GM21526 (cell line): Measurements from ENCODE around the gene ZSWIM5.
"Not testable (repeated sequence)": the region's sequence is repeated elsewhere in the genome, so short reads cannot be mapped to it uniquely, and the experiment has no call there.

Source experiments
- ATAC-seq: cut with Tn5 transposase; IDR thresholded peaks from one replicate; pipeline ENCODE4 v1.9.1; 2021; ENCODE audit warnings: moderate library complexity; ENCODE audit not compliant: unreplicated experiment, low FRiP score

Gene ZSWIM5

GRCh38 chr1:45205011-45205909 is 1.1 kb downstream of the ZSWIM5 start:
- no peak for ATAC-seq

GRCh38 chr1:45200906-45201500 is 5.4 kb downstream of the ZSWIM5 start:
- no peak for ATAC-seq

DNA sequence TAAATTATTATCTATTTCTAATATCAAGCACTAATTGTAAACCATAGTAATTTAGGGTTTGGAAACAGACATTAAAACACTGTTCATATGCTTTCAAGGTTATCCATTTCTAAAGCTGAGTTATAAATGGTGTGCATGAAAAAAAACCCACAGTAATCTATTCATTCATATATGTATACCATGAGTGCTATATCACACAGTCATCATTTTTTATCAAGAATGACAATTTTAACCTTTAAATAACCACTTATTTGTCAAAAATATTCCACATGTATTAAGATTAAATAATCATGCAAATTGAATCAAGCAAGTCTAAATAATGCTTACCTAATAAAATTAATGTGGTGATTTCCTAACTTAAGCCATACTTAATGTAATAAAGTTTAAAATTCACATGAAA is 6.0 kb downstream of the ZSWIM5 start:
- no peak for ATAC-seq

- no peak for ATAC-seq
These were observed 8.2 kb downstream of the ZSWIM5 start for GRCh38 chr1:45198185-45198584.

GRCh38 chr1:45196863-45197262 is 9.5 kb downstream of the ZSWIM5 start:
- no peak for ATAC-seq

DNA sequence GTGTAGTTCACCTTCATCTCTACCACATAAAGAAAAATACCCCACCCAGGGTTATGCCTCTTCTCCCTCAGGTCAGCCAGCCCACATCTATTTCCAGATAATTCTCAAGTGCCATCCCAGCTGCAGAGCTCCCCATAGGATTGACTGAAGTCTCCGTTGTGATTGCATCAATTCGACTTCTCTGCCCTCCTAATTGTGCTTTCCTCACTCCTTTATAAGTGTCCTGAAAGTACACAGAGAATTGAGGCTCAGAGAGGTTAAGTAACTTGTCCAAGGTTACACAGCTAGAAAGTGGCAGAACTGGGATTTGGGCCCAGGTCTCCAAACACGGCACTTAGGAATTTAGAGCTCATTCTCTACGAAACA is 15.0 kb downstream of the ZSWIM5 start:
- ATAC-seq: no peak

DNA sequence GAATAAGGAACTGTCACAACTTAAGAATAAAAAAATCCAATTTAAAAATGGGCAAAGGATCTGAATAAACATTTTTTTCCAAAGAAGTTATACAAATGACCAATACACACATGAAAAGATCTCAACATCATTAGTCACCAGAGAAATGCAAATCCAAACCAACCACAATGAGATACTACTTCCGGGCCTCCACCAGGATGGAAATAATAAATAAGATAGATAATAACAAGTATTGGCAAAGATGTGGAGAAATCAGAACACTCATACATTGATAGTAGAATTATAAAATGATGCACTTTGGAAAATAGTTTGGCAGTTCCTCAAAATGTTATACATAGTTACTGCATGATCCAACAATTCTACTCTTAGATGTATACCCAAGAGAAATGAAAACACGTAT is 18.7 kb downstream of the ZSWIM5 start:
- no peak for ATAC-seq

- ATAC-seq: not testable (repeated sequence)
These were observed 26.4 kb downstream of the ZSWIM5 start for GRCh38 chr1:45179918-45180519.

DNA sequence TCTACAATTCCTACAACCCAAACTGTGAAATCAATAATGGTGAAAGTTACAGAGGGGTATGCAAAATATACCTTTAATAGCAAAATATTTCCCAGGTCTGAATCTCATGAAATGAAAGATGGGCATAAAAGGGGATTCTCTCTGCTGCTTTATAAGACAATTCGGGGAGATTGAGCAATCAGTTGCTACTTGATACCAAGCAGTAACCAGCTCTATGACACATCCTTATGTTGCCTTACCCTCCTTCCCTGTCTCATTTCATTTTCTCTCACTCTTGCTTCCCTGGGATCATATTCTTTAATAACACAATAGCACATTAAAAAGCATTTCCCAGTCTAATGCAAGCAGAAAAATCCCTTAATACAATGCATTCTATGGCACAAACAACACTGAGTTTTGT is 29.0 kb downstream of the ZSWIM5 start:
- ATAC-seq: no peak

GRCh38 chr1:45172764-45173163 is 33.6 kb downstream of the ZSWIM5 start:
- ATAC-seq: no peak

DNA sequence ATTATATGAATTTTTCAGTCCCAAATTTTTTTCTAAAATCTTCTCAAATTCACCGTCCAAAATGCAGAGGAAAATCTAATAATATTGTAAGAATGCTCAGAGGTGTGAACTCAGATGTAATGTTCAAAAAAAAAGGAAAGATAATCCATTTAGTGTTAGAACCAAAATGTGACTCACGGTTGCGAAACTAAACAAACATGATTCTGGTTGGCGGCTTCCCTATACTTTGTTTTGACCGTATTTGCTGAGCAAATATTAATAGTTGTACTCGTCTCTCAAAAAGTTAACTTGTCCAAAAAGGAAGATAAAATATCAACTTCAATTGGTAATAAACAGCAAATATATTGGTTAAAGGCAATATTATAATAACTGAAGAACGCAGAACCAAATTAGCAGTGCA is 34.4 kb downstream of the ZSWIM5 start:
- ATAC-seq: no peak

GRCh38 chr1:45171575-45171974 is 34.8 kb downstream of the ZSWIM5 start:
- no peak for ATAC-seq

DNA sequence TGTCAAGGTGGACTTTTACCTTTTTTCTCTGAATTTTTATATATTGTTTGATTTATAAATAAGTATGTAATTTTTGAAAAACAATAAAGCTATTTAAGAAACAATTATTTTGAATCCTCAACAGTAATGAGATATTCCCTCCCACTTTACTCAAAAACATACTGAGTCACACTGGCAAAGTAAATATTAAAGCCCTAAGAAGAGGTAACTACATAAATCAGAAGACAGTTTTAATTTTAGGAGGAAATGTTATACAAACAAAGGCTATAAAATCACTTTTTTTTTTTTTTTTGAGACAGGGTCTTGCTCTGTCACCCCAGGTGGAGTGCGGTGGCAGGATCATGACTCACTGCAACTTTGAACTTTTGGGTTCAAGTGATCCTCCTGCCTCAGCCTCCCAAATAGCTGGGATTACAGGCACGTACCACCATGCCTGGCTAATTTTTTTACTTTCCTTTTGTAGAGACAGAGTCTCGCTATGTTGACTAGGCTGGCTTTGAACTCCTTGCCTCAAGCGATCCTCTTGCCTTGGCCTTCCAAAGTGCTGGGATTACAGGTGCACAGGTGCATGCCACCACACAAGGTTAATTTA is 36.2 kb downstream of the ZSWIM5 start:
- no peak for ATAC-seq

GRCh38 chr1:45167947-45168346 is 38.5 kb downstream of the ZSWIM5 start:
- not testable (repeated sequence) for ATAC-seq

DNA sequence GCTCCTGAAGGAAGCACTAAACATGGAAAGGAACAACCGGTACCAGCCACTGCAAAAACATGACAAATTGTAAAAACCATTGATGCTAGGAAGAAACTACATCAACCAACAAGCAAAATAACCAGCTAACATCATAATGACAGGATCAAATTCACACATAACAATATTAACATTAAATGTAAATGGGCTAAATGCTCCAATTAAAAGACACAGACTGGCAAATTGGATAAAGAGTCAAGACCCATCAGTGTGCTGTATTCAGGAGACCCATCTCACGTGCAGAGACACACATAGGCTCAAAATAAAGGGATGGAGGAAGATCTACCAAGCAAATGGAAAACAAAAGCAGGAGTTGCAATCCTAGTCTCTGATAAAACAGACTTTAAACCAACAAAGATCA is 42.1 kb downstream of the ZSWIM5 start:
- ATAC-seq: not testable (repeated sequence)

DNA sequence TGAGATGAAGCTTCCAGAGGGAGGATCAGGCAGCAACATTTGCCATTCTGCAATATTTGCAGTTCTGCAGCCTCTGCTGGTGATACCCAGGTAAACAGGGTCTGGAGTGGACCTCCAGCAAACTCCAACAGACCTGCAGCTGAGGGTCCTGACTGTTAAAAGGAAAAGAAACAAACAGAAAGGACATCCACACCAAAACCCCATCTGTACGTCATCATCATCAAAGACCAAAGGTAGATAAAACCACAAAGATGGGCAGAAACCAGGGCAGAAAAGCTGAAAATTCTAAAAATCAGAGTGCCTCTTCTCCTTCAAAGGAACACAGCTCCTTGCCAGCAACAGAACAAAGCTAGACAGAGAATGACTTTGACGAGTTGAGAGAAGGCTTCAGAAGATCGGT is 43.3 kb downstream of the ZSWIM5 start:
- ATAC-seq: not testable (repeated sequence)

- not testable (repeated sequence) for ATAC-seq
These were observed 44.1 kb downstream of the ZSWIM5 start for GRCh38 chr1:45162041-45163035.

DNA sequence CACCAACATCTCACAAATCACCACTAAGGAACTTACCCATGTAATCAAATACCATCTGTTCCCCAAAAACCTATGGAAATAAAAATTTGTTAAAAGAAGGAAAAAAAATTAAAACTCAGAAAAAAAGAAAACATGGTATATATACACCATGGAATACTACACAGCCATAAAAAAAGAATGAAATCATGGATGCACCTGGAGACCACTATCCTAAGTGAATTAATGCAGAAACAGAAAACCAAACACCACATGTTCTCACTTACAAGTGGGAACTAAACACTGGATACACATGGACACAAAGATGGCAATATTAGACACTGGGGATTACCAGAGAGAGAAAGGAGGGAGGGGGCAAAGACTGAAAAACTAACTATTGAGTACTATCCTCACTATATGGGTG is 50.4 kb downstream of the ZSWIM5 start:
- ATAC-seq: no peak

- no peak for ATAC-seq
These were observed 51.0 kb downstream of the ZSWIM5 start for GRCh38 chr1:45155423-45155822.

DNA sequence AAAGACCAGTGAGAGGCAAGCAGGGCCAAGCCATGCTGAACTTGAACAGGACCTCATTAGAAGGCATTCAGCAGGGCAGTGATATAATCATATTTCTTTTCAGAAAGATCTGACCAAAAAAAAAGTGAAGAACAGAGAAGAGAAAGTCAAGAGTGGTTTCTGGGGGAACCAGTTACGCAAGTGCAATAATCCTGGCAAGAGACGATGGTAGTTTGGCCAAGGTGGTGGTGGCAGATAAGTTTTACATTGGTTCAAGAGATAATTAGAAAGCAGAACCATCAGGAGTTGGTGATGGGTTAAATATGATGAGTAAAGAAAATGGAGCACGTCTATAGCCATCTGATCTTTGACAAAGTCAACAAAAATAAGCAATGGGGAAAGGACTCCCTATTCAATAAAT is 54.3 kb downstream of the ZSWIM5 start:
- no peak for ATAC-seq
